Measurements from ENCODE around the gene ANP32B.
"Not testable (repeated sequence)": the region's sequence is repeated elsewhere in the genome, so short reads cannot be mapped to it uniquely, and the experiment has no call there.

ANP32B gene

GRCh38 chr9:97993000-97993399 lies 9.9 kb downstream of the ANP32B start:
- DNase-seq: peak in 1 of 5 experiments; percentile 78

- no peak for DNase-seq
Observed at GRCh38 chr9:97994703-97995102, 11.6 kb downstream of the ANP32B start.

- not testable (repeated sequence) for DNase-seq
Observed at GRCh38 chr9:97996676-97997075, 13.5 kb downstream of the ANP32B start.

- no peak for DNase-seq
Observed at GRCh38 chr9:97997330-97998276, 14.5 kb downstream of the ANP32B start.

- no peak for DNase-seq
Observed at GRCh38 chr9:98002808-98003207, 19.7 kb downstream of the ANP32B start.

GRCh38 chr9:98006127-98006796 lies 23.1 kb downstream of the ANP32B start:
- DNase-seq: no peak

- peak in 1 of 5 experiments; percentile 45 for DNase-seq
Observed at GRCh38 chr9:98007251-98007928, 24.2 kb downstream of the ANP32B start.

GRCh38 chr9:98008764-98009163 lies 25.6 kb downstream of the ANP32B start:
- no peak for DNase-seq

GRCh38 chr9:98009437-98009836 lies 26.3 kb downstream of the ANP32B start:
- DNase-seq: no peak

GRCh38 chr9:98009936-98010335 lies 26.8 kb downstream of the ANP32B start:
- no peak for DNase-seq

- no peak for DNase-seq
Observed at GRCh38 chr9:98010445-98010844, 27.3 kb downstream of the ANP32B start.

GRCh38 chr9:98011122-98011521 lies 28.0 kb downstream of the ANP32B start:
- no peak for DNase-seq

GRCh38 chr9:98016137-98016680 lies 33.1 kb downstream of the ANP32B start:
- DNase-seq: no peak

- DNase-seq: no peak
Observed at GRCh38 chr9:98017306-98017705, 34.2 kb downstream of the ANP32B start.

- DNase-seq: no peak
Observed at GRCh38 chr9:98018347-98018746, 35.2 kb downstream of the ANP32B start.

GRCh38 chr9:98019098-98019497 lies 36.0 kb downstream of the ANP32B start:
- DNase-seq: no peak

- DNase-seq: not testable (repeated sequence)
Observed at GRCh38 chr9:98019869-98020268, 36.7 kb downstream of the ANP32B start.

GRCh38 chr9:98020476-98021145 lies 37.5 kb downstream of the ANP32B start:
- DNase-seq: no peak

- no peak for DNase-seq
Observed at GRCh38 chr9:98021306-98022040, 38.3 kb downstream of the ANP32B start.

GRCh38 chr9:98022447-98022846 lies 39.3 kb downstream of the ANP32B start:
- DNase-seq: no peak

- no peak for DNase-seq
Observed at GRCh38 chr9:98024702-98025101, 41.6 kb downstream of the ANP32B start.

GRCh38 chr9:98031169-98031568 lies 48.0 kb downstream of the ANP32B start:
- DNase-seq: no peak

All from T-helper 2 cell (primary cell).